Amygdala (tissue), 56 donors: ENCODE results near the gene RSPRY1.

Experiments
- DNase-seq, 56 donors: peaks; one replicate each; lab custom pipeline; 2025; lab: John Stamatoyannopoulos, UW

Gene RSPRY1

GRCh38 chr16:57209780-57210179, 23.7 kb downstream of the RSPRY1 start:
- no peak for DNase-seq

- DNase-seq = no peak
Measured at GRCh38 chr16:57213462-57213861, 27.3 kb downstream of the RSPRY1 start.

- DNase-seq = no peak
Measured at GRCh38 chr16:57216968-57217367, 30.8 kb downstream of the RSPRY1 start.

GRCh38 chr16:57223057-57223456, 36.9 kb downstream of the RSPRY1 start:
- no peak for DNase-seq

- no peak for DNase-seq
Measured at GRCh38 chr16:57224651-57225335, 38.7 kb downstream of the RSPRY1 start.

- no peak for DNase-seq
Measured at GRCh38 chr16:57225978-57226377, 39.8 kb downstream of the RSPRY1 start.

GRCh38 chr16:57226701-57227621, 40.8 kb downstream of the RSPRY1 start:
- DNase-seq = no peak

- DNase-seq = no peak
Measured at GRCh38 chr16:57229079-57229478, 43.0 kb downstream of the RSPRY1 start.

- no peak for DNase-seq
Measured at GRCh38 chr16:57231821-57232350, 45.8 kb downstream of the RSPRY1 start.

GRCh38 chr16:57233944-57234706, 48.0 kb downstream of the RSPRY1 start:
- no peak for DNase-seq

DNA sequence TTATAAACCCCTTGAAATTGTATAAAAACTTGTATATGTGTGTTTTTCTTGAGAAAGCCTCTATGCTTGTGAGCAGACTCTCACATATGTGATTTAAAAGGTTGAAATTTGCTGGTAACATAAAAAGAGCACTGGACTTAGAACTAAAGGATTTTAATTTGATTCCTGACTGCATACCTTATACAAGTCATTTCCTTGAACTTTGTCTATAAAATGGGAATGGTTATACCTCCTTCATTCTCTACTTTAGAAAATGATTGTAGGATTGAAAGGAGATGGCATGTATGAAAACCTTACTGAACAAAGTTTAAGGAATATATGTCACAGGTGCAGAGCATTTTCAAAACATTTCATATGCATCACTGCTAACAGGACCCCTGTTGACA, 48.6 kb downstream of the RSPRY1 start:
- no peak for DNase-seq

DNA sequence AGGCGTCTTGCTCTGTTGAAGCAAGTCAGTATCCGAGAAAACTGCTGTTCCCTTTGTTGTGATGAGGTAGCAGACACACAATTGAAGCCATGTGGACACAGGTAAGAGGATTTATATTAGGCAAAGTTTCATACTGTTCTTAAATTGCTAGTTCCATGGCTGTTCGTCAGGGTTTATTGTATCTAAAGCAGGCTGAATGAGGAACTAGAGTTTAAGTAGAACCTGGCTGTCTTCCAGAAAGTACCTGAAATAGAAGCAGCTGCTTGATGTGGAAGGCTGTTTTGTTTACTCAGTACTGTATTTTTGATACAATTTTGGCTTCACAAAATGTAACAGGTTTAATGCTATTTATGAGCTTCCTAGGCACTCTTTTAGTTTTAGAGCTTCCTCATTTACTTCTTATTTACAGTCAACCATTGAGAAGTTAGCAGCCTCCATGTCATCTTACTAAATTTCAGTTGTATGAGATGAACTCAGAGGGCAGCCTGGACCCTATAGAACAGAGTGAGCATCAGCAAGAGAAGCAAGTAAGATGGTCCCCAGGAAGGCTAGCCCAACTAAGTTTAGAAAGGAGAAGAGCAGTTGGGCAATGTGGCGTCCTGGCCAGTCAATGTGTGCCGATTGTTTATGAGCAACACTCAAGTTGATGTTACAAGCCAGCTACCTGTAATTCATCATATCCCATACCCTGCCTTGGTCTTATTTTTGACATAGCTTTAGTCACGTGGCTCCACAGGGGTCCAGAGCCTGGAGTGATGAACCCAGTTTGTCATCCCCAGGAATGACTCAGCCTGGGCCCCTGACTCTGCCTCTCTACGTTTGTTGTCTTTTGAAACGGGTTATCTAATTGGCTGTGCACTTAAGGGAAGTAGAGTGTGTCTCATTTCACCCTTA, 49.2 kb downstream of the RSPRY1 start:
- no peak for DNase-seq

GRCh38 chr16:57236022-57236350, 49.9 kb downstream of the RSPRY1 start:
- no peak for DNase-seq

GRCh38 chr16:57238682-57239081, 52.6 kb downstream of the RSPRY1 start:
- DNase-seq = no peak

DNA sequence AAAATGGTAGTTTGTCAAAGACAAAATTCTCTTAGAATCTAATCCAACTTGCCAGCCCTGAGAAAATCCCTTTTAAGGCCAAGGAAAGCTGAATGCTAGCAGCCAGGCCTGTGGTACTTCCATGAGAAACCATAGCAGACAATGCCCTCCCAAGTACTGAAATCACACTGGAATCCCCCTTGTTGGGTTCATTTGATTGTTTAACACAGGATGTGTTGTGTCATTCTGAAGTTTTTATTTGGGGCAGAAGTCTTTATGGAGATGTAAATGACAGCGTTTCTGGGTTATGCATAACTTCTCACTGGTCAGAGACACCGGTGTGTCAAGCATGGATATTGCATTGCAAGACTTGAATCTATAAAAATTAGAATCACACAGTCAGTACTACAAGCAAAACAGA, 53.0 kb downstream of the RSPRY1 start:
- DNase-seq = no peak

DNA sequence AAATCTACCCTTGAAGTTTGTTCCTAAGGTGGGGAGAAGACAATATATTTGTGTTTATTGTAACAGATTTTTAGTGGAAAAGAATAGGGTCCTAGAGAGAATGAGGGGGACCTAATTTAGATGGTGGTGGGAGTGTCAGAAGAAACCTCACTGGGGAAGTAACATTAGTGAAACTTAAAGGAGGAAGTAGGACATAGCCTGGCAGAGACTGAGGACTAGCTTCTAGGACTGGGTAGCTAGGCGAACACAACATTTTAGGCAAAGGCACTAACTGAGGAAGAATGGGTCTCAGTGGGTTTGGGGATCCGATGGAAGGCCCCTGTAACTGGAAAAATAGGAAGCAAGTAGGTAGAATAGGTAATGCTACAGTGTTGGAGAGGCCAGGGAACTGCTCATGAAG, 54.7 kb downstream of the RSPRY1 start:
- DNase-seq = no peak

DNA sequence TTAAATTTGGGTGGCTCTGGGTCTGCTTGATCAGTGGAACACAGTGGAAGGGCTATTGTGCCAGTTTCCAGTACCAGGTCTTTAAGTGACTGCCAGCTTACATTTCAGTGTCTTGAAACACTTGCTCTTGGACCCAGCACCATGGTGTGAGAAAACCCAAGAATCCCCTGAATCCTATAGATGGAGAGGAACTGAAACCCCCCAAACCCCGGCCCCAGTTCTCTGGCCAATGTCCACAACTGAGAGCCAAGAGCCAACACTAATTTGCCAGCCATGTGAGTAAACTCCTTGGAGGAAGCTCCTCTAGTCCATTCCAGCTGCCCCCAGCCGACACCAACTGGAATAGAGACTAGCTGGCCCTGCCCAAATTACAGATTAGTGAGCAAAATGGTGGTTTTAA, 56.5 kb downstream of the RSPRY1 start:
- no peak for DNase-seq

DNA sequence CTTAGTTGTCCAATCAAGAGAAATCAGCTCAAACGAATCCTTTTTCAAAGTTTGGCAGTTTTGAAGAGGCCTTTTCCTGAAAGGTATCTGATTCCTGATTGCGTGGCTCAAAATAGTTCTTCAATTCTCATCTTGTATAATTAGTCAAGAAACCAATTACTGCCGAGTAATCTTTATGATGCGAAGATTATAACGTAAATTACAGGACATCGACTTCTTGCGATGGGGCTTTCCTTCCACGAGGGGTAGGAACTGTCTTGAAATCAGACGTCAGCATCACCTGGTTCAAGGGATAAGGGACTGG, 58.3 kb downstream of the RSPRY1 start:
- no peak for DNase-seq

DNA sequence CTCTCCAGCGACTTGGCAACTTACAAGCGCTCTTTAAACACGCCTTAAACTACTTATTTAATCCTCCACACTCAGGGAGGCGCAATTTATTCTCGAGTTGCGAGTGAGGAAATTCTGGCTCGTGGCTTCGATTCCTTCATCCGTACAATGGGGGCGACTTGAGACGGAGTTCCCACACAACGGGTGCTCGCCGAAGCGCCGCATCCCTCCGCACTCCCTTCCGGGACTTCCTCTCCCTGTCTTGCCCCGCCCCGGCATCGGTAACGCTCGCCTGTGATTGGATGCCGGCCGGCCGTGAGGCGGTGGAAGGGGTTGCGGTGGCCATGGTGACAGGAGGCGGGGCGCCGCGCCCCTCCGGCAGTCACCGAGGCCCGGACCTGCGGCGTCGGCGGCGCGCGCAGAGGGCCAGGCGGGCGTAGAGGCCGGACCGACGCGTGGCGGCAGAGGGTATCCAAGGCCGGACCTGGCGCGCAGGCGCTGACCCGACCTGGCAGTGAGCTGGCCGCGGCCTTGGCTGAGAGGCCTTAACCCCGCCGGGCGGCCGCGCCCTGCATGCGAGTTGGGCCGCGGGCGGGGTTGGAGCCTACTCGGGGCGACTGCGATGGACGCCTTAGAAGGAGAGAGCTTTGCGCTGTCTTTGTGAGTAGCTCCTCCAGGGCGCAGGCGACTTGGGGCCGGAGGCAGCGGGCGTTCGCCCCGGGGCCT, 58.8 kb downstream of the RSPRY1 start, which contains the start of gene ARL2BP:
Gene ARL2BP, plus strand, starts transcription at position 493 of the 705 bp plus-strand sequence. Its CDS starts 109 bp downstream, at position 602.
- DNase-seq = peak; percentile 62 to 99 (median 96)
